Esophagus muscularis mucosa (tissue), 4 donors: Measurements from ENCODE around the gene PARS2. TPM values are rescaled to one million over a fixed set of nuclear protein-coding genes. Genes with fewer than 3 reads are reported as not detected.

ENCODE experiments used
- DNase-seq: peaks from one replicate; pipeline ENCODE4 v3.0.0-alpha.2; 2017; ENCODE audit errors: extremely low spot score
- H3K27ac ChIP-seq, 4 donors: fragments of 200-600 bp; sonication (generic); replicated peaks in 1 of 4; 1 replicate in 3 of 4; 2 replicates in 1 of 4; pipeline ENCODE4 v1.5.1; 2016 to 2019; ENCODE audit warnings: mild to moderate bottlenecking in 1 of 4
- H3K27me3 ChIP-seq, 4 donors: fragments of 200-600 bp; sonication (generic); one replicate each; pipeline versions ENCODE4 v1.5.1 to v1.6.0; 2016 to 2019
- H3K36me3 ChIP-seq, 4 donors: fragments of 200-600 bp; sonication (generic); one replicate each; pipeline ENCODE4 v1.5.1; 2016 to 2019
- H3K4me1 ChIP-seq, 4 donors: fragments of 200-600 bp; sonication (generic); one replicate each; pipeline ENCODE4 v1.5.1; 2016 to 2019
- H3K4me3 ChIP-seq, 4 donors: fragments of 200-600 bp; sonication (generic); 1 replicate in 2 of 4; 2 replicates in 2 of 4; pipeline ENCODE4 v1.5.1; 2016 to 2019; ENCODE audit warnings: mild to moderate bottlenecking in 4 of 4, moderate library complexity in 1 of 4
- H3K9me3 ChIP-seq, 4 donors: fragments of 200-600 bp; sonication (generic); 1 replicate in 3 of 4; 2 replicates in 1 of 4; pipeline ENCODE4 v1.5.1; 2016 to 2019
- EP300 ChIP-seq: sonication (generic); formaldehyde crosslinking; IDR thresholded peaks from one replicate; pipeline ENCODE4 v1.6.1; 2017; ENCODE audit warnings: antibody characterized with exemption
- POLR2A ChIP-seq: fragments of 450-650 bp; IDR thresholded peaks from one replicate; pipeline ENCODE4 v1.6.1; 2017; ENCODE audit warnings: antibody characterized with exemption, moderate library complexity, mild to moderate bottlenecking, low read depth
- POLR2AphosphoS5 ChIP-seq, 2 donors: sonication (generic); formaldehyde crosslinking; IDR thresholded peaks; one replicate each; pipeline ENCODE4 v1.6.1; 2017; ENCODE audit warnings: antibody characterized with exemption in 2 of 2
- WGBS: methylation state at CpG from one replicate; pipeline ENCODE4 v1.1.5; 2018; 5-methylcytosine and 5-hydroxymethylcytosine counted together
- intact Hi-C: fragments of 100-400 bp; cut with DNase I; formaldehyde crosslinking; loops from one replicate; pipeline ENCODE4 v1.15.1; 2023
- total RNA-seq, 4 donors: library from RNA; depleted of rRNA; stranded (reverse); fragments of >200 nt; gene quantifications; one replicate each; pipeline versions ENCODE4 v1.1.0 to v1.2.1, GENCODE V29; 2016
- TF ChIP-seq, protein P1 (sequence below), 3 experiments: fragments of 200-600 bp in 2 of 3; fragments of 450-650 bp in 1 of 3; sonication (generic) in 2 of 3; IDR thresholded peaks; one replicate each; pipeline ENCODE4 v1.5.1; 2017 to 2019; ENCODE audit warnings: antibody characterized with exemption in 3 of 3, mild to moderate bottlenecking in 2 of 3, moderate library complexity in 1 of 3

Gene PARS2
- total RNA-seq, 4 donors from 2014 or later = 4.0 to 7.5 (median 5.7) TPM

- Histone ChIP-seq H3K4me3 (no peak overlapping the region), H3K36me3 (peaks cover 24 to 37% (median 30%) of the 10 kb centered on the region in 4 donors), H3K9me3 (no peaks in the 10 kb centered on the region), H3K27me3 (no peaks in the 10 kb centered on the region), H3K27ac (no peak overlapping the region), H3K4me1 (no peaks in the 10 kb centered on the region)
- intact Hi-C loops = no loop called here
- no peak for DNase-seq
- WGBS = 80% methylated on average over 16 of the region's 25 CpGs
- TF ChIP-seq POLR2A = no peak
- TF ChIP-seq EP300 = no peak
- no peak for TF ChIP-seq POLR2AphosphoS5 (IDR thresholded peaks at IDR 0.05)
- TF ChIP-seq, protein P1, sequence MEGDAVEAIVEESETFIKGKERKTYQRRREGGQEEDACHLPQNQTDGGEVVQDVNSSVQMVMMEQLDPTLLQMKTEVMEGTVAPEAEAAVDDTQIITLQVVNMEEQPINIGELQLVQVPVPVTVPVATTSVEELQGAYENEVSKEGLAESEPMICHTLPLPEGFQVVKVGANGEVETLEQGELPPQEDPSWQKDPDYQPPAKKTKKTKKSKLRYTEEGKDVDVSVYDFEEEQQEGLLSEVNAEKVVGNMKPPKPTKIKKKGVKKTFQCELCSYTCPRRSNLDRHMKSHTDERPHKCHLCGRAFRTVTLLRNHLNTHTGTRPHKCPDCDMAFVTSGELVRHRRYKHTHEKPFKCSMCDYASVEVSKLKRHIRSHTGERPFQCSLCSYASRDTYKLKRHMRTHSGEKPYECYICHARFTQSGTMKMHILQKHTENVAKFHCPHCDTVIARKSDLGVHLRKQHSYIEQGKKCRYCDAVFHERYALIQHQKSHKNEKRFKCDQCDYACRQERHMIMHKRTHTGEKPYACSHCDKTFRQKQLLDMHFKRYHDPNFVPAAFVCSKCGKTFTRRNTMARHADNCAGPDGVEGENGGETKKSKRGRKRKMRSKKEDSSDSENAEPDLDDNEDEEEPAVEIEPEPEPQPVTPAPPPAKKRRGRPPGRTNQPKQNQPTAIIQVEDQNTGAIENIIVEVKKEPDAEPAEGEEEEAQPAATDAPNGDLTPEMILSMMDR (IDR thresholded peaks at IDR 0.05) = no peak
These were observed 9.6 kb downstream of the PARS2 start for GRCh38 chr1:54754486-54755285.

- WGBS = 92% methylated on average over 15 of the region's 22 CpGs
- no peak for DNase-seq
- no peaks in the 10 kb centered on the region for H3K9me3 ChIP-seq
- TF ChIP-seq EP300 (no peak), POLR2A (no peak), POLR2AphosphoS5 (IDR thresholded peaks at IDR 0.05) (no peak)
- TF ChIP-seq, protein P1 (IDR thresholded peaks at IDR 0.05) = no peak
- intact Hi-C loops = no loop called here
- no peaks in the 10 kb centered on the region for H3K4me1 ChIP-seq
- H3K27me3 ChIP-seq = no peaks in the 10 kb centered on the region
- peaks cover 24 to 37% (median 30%) of the 10 kb centered on the region in 4 donors for H3K36me3 ChIP-seq
- H3K27ac ChIP-seq = no peak overlapping the region
- H3K4me3 ChIP-seq = no peak overlapping the region
These were observed 10.3 kb downstream of the PARS2 start for GRCh38 chr1:54754045-54754444.

DNA sequence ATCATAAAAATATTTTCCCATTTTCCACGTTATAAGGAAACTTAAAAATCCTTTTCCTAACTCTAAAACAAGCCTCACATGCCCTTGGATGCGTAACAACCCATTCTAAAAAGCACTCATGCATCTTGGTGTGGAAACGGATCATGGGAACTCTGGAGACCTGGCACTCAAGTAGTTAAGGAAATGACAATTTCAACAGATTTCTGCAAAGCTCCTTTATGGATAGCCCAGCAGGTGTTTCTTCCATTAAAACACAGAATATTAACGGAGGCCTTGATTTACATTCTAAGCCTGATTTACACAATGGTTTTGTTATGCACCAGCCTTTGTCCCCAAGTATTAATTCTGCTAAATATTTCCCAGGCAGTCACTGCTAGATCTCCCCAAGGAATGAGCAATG is 12.9 kb downstream of the PARS2 start:
- no peak overlapping the region for H3K4me3 ChIP-seq
- H3K27ac ChIP-seq = no peak overlapping the region
- H3K4me1 ChIP-seq = no peaks in the 10 kb centered on the region
- no peaks in the 10 kb centered on the region for H3K27me3 ChIP-seq
- no peak for DNase-seq
- TF ChIP-seq POLR2A (no peak), POLR2AphosphoS5 (IDR thresholded peaks at IDR 0.05) (no peak), EP300 (no peak)
- TF ChIP-seq, protein P1 (IDR thresholded peaks at IDR 0.05) = no peak
- peaks cover 2 to 11% (median 6%) of the 10 kb centered on the region in 4 donors for H3K36me3 ChIP-seq
- intact Hi-C loops = no loop called here
- 65% methylated on average over 4 of the region's 4 CpGs for WGBS
- H3K9me3 ChIP-seq = no peaks in the 10 kb centered on the region

DNA sequence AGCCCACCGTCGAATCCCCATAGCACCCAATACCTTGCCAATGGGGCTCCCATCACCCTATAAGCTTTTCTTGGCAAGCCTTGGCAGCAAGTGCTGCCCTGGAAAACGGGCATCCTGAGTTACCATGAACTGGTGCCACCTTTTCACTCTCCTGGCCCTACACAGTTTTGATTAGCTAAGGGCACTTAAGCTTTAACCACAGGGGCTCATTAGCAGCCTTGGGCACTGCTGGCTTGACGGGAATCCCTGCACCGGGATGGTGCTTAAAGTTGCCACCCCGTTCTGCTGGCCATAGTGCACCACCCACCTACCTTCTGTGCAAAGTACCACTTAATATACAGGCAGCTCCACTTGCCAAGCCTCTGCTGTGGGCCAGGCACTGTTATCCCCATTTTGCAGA is 13.7 kb downstream of the PARS2 start:
- 89% methylated on average over 6 of the region's 6 CpGs for WGBS
- no peaks in the 10 kb centered on the region for H3K9me3 ChIP-seq
- intact Hi-C loops = no loop called here

More for the DNA sequence above, 13.7 kb downstream of the PARS2 start:
- H3K4me3 ChIP-seq = no peak overlapping the region
- H3K36me3 ChIP-seq = peaks cover 0 to 6% (median 0%) of the 10 kb centered on the region in 4 donors
- no peaks in the 10 kb centered on the region for H3K27me3 ChIP-seq
- no peak for DNase-seq
- H3K27ac ChIP-seq = no peak overlapping the region
- TF ChIP-seq EP300 = no peak
- TF ChIP-seq, protein P1 (IDR thresholded peaks at IDR 0.05) = no peak
- TF ChIP-seq POLR2A = no peak
- TF ChIP-seq POLR2AphosphoS5 (IDR thresholded peaks at IDR 0.05) = no peak
- H3K4me1 ChIP-seq = no peaks in the 10 kb centered on the region
